Activated T-cell treated with anti-CD3 and anti-CD28 coated beads for 1 hour (primary cell): ENCODE data around the gene KCTD1.

Experiments used
- DNase-seq: peaks from one replicate; pipeline ENCODE4 v3.0.0-alpha.2; 2020; ENCODE audit warnings: low read depth

Gene KCTD1

DNA sequence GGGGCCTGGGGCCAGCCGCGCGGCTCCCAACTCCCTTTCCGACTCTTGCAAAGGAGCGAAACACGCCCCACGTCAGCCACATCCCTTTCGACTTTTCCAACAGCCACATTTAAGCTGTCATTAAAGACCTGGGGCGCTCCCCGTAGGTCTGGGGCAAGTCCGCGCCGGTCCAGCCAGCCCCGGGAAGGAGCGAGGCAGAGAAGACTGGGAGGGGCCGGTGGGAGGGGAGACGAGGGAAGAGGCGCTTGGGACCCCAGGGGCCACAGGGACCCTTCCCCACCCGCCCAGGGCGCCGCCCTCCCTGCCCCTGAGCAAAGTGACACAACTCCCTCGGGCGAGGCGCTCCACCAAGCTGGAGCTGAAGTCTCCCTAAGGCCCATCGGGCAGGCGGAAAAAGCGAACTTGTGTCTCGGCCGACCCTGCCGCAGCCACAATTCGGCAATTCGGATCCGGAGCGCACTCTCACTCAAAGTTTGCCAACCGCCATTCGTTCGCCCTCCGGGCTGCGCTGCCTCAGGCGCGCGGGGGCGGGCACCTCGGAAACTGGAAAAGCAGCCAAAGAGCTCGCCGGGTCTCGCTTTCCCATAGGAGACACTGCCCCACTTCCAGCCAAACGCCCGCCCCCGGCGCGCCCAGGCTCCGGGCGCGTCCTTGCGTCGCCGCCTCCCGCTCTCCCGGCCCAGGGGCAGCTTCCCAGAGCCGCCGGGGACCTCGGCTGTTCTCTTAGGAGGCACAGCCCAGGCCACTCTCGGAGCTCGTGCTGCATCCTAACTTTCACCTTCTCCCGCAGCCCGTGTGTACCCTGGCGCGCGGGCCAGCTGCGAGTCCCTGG is 1.1 kb upstream of the KCTD1 start:
- no peak for DNase-seq

DNA sequence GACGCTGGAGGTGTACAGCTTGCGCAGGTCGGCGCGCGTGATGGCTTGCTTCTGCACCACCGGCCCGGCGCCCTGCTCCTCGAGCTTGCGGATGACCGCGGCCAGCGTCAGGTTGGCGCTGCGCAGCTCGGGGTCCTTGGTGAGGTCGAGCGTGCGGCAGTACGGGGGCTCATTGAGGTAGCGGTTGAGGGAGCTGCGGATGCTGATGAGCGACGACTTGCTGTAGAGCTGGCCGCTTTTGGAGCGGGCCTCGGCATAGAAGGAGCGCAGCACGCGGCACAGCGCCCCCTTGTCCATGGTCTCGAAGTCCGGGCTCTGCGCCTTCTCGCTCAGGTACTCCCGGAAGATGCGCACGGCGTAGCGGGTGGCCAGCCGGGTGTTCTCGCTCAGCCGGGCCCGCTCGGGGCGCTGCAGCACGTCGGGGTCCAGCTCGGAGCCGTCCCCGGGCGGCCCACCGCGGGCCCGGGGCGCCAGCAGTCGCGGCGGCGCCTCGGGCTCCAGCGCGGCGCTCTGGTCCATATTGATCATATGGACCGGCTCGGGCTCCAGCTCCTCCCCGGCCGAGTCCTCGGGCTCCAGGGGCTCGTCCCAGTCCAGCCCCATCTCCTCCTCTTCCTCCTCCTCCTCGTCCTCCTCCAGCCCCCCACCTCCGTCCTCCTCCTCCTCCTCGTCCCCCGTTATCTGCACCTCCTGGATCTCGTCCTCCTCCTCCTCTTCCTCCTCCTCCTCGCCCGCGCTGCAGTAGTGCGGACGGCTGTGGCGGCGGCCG is 523 bp downstream of the KCTD1 start:
- peak; percentile 36 for DNase-seq

DNA sequence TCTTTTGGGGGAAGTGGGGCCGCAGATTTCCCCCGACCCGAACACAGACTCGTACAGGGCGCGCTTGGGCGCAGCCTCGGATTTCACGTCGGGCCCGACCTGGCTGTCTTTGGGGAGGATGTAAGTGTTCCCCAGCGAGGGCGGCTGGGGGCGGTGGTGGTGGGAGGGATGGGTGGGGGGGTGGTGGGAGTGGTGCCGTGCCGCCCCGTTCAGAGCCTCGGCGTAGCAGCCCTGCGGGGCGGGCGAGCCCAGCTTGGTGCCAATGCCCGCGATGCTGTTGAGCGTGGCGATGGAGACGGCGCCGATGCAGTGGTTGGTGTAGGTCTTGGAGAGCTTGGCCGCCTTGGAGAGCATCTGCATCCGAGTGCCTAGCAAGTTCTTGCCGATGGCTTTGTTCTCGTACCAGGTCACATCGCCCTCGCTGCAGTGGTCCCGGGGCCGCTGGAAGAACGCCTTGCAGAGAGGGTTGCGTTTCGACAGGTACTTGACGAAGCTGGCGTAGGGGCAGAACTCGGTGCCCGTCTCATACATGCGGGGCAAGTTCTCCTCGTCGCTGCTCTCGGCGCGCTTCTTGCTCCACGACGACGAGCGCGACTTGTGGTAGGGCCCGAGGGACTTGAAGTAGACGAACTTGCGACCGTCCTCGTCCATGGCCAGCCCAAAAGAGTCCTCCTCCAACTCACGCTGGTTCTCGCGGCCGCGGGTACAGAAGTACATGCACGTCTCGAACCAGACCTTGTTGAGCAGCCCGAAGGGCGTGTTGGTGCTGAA is 1.3 kb downstream of the KCTD1 start:
- DNase-seq: no peak

DNA sequence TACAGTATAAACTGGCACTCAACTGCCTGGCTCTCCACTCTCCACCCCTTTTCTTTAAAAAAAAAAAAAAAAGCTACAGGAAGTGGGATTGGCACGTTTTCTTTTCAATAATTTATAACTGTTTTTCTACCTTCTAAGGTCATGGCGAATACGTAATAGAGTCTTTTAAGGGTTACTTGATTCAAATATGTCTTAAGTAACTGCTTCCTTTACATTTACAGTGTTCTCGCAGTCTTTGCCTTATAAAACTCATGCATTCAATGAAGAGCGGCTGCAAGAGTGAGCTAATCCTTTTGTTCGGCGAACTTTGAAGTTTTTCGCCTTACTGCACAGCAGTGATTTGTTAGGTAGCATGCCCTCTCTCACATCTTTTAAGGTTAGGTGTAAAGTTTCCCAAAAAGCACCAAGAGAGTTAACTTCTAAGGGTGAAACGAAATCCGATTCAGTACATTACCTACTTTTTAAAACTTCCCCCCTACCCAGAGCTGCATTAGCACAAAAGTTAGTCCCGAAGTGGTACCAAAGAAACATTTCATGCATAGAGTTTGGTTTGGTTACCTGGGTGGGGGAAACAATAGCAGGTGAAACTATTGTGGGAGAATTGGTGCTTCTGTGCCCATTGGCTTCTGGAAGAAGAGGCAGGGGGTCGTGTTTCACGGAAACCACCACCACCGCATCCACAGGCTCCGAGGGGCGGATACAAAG is 2.0 kb downstream of the KCTD1 start:
- no peak for DNase-seq

GRCh38 chr18:26545335-26546123 is 2.8 kb downstream of the KCTD1 start:
- DNase-seq: no peak

GRCh38 chr18:26544451-26544850 is 3.9 kb downstream of the KCTD1 start:
- no peak for DNase-seq

DNA sequence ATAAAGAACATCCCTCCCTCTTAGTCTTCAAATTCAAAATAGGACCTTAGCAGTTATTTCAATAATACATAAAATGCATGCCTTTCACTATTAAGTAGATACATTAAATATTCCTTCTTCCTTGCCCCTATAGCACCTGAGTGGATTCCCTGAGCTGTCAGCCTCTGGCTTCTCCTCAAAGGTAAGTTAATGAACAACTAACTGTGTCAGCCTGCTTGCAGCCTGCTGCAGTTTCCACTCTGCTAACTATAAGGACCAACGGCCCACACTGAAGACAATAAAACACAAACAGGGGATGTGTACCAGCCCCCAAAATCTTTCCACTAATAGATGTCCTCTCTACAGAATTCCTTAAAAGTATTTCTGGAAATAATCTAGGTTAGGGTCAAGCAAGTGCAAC is 5.0 kb downstream of the KCTD1 start:
- no peak for DNase-seq

GRCh38 chr18:26540043-26540628 is 8.2 kb downstream of the KCTD1 start:
- DNase-seq: no peak

DNA sequence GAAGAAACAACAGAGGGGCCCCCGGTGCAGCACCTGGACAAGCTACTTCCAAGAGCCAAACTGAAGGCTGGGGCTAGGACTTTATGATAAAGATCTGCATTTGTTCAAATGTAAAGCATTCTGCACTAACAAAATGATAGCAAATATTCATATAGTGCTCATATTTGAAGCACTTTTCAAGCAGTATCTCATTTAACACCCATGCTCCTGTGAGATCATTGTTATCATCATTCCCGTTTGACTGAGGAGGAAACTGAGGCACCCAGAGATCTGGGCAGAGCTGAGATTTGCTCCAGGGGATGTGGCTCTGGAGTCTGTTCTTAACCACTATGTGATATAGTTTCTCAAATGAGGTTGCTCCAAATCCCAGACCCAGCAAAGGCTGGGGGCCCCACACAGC is 9.8 kb downstream of the KCTD1 start:
- DNase-seq: no peak

DNA sequence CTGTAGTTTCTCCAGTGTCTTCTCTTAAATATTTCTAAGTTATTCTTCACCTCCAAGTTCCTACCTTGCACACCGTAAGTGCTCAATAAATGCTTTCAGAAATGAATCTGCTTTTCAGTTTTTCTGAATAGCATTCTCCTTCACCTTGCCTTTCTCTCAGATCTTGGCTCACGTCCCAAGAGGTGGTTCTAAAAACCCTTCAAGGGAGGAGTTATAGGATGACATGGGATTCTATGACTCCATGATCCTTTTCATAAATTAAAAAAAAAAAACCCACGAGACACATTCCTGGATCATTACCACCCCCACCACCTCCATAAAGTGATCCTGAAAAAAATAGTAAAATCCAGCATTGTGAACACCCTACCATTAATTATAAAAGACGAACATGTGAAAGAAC is 11.7 kb downstream of the KCTD1 start:
- DNase-seq: no peak

DNA sequence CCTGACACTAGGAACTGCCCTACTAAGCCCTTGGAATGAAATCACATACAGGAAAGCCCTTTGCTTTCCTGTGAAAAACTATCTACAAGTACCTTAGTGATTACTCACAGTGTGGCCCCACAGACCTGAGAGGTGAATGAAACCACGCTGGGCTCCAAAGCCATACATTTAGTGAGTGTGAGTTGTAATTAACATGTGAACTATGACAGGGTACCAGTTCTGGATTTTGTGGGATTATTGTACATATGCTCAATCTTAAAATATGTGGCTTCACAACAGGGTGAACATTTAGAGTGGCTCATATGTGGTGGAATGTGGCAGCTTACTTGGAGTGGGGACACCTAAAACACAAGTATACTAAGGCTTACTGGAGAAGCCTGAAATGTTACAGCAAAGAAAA is 12.3 kb downstream of the KCTD1 start:
- no peak for DNase-seq

DNA sequence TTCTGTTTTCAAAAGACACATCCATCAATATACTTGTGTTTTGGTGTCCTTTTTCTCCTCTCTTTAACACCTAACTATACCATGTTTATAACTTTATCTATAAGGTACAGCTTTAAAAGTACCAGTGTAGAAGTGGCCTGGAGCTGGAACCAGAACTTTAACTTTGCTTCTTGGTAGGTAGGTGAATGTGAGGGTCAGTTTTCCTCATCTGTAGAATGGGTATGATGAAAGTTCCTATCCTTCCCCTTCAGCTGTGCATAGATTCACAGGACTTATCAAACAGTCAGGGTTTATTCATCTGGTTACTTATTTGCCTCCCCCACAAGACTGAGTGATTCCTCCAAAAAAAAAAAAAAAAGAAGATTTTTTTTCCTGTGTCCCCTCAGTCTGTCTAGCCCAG is 12.7 kb downstream of the KCTD1 start:
- DNase-seq: no peak

GRCh38 chr18:26532367-26533340 is 15.7 kb downstream of the KCTD1 start:
- DNase-seq: no peak

- no peak for DNase-seq
Observed at GRCh38 chr18:26531605-26532298, 16.6 kb downstream of the KCTD1 start.

DNA sequence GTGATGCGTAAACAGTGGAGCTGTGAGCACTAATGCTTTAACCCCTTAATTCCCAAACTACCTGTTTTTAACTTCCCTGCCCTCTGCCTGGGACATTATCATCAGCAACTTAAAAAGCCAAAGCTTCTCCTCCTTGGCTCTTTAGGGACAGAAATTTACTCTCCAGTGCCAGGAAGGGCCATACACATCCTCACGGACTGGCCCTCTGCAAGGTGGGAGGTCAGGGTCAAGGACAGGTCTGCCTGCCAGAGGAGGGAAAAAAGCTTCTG is 21.5 kb downstream of the KCTD1 start:
- DNase-seq: no peak

DNA sequence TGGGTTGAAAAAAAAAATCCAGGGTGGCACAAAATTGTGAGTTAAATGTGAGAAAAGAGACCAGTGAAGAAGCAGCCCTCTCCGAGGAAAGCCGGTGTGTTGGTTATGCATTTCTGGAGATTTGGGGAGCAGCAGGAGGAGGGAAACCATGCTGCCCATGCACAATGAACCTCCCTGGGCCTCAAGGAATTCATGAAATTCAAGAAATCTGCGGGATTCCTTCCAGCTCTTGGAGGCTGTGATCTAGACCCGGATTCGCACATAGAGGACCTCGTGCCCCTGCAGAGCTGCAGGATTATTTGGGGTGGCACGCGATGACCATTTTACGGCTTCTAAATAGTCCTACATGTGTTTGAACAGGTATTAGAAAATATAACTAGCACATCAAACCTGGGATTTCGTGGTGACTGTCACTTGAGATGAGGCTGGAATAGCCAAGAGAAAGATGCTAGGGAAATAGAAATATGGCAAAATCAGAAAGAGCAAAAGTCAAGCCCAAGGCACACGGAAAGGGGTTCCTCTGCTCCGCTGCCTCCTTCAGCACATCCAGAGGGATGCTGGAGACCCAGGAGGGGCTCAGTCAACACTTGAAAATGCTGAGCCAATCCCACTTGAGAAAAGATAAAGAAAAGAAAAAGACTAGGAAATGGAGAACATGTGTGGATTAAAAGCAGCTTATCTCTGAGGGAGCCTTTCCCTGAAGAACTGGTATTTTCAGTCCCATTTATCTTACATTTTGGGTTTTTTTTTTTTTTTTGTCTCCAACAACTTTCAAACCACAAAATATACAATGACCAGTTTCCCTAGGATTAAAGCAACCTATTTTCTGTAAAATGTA is 22.0 kb downstream of the KCTD1 start:
- no peak for DNase-seq

- no peak for DNase-seq
Observed at GRCh38 chr18:26524504-26525351, 23.6 kb downstream of the KCTD1 start.
